NCI-H82 treated with DMSO at 0.1 percent for 48 hours (cell line): ENCODE data around the gene ZNF282.
"Not testable (repeated sequence)": the region's sequence is repeated elsewhere in the genome, so short reads cannot be mapped to it uniquely, and the experiment has no call there.

ENCODE experiments used
- DNase-seq: peaks from one replicate; lab custom pipeline; 2025; ENCODE audit not compliant: unreplicated experiment; lab: John Stamatoyannopoulos, UW

ZNF282 gene

DNA sequence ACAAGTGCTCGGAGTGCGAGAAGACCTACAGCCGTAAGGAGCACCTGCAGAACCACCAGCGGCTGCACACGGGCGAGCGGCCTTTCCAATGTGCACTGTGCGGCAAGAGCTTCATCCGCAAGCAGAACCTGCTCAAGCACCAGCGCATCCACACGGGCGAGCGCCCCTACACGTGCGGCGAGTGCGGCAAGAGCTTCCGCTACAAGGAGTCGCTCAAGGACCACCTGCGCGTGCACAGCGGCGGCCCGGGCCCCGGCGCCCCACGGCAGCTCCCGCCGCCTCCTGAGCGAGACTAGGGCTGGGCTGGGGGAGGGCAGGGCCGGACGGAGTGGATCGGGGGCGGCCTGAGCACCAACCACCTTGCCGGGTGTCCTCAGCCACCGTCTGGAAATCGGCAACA is 29.0 kb downstream of the ZNF282 start:
- no peak for DNase-seq

DNA sequence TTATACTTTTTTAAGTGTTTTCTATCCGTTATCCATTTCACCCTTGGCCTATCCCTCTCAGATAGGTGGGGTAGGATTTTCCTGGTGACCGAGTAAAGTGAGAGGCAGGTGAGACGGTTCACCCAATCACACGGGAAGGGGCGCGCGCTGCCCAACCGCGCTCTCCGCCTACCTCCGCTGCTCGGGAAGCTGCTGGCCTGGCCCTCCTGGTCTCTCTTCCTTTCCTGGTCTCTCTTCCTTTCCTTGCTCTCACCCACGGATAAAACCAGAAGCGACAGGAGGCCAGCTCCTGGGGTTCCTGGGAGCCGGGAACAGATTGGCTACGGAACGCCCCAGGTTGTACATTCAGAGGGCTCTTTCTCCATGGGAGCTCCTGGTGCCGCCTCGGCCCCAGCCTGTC is 29.8 kb downstream of the ZNF282 start:
- DNase-seq, result no peak

DNA sequence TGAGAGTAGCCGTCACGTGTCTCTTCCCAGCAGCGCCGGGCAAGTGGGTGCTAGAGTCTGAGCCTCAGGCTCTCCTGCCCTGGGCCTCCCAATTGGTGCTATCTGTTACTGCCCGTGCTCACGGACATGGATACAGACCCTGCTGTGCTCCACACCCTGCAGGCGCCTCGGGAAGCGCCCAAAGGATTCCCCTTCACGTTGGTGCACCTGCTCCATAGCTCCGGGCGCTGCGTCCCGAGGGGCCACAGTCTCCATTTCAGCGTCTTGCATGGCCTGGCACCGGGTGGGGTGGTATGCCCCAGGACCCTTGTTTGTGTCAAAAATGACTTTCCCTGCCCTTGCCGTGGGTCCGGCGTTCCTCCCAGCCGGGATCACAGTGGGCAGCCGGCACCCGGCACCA is 30.3 kb downstream of the ZNF282 start:
- DNase-seq, result no peak

DNA sequence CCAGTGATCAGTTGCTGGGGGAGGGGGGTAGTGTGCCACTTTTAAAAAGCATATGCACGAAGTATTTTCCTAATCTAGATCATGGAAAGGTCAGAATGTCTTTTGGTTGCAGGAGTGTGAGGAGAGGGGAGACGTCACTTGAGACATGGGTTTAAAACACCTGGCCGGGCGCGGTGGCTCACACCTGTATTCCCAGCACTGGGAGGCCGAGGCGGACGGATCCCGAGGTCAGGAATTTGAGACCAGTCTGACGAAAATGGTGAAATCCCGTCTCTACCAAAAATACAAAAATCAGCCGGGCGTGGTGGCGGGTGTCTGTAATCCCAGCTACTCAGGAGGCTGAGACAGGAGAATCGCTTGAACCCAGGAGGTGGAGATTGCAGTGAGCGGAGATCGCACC is 31.0 kb downstream of the ZNF282 start:
- not testable (repeated sequence) for DNase-seq

- DNase-seq, result no peak
Measured at GRCh38 chr7:149226840-149227494, 31.6 kb downstream of the ZNF282 start.

- DNase-seq, result no peak
Measured at GRCh38 chr7:149228831-149229471, 33.6 kb downstream of the ZNF282 start.

DNA sequence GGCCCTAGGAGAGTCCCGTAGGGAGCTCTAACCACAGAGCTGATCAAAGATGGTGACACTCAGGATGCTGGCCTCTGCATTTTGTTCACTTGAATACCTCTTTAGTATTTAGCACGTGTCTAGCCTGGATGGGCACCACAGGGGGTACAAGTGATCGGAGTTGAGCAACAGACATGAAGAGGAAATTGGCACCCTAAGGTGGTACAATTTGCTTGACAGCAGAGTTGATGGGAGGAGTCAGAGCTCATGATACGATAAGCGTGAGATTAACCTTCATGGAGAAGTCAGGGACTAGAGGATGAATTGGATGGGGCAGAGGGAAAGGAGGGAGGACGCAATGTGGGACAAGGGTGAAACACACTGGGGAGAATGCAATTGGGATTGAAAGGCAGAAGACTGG is 34.2 kb downstream of the ZNF282 start:
- no peak for DNase-seq

DNA sequence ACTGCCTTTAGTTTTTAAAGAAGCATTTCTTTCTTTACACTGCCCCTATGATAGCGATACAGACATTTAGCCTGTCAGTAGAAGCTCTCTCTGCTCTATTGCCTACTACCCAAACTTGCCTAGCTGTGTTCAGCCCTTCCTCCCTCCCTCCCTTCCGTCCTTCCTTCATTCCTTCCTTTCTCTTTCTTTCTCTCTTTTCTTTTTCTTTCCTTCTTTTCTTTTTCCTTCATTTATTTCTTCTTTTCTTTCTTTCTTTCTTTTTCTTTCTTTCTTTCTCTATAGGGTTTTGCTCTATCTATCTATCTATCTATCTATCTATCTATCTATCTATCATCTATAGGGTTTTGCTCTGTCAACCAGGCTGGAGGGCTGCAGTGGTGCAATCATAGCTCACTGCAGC is 37.0 kb downstream of the ZNF282 start:
- DNase-seq, result no peak

DNA sequence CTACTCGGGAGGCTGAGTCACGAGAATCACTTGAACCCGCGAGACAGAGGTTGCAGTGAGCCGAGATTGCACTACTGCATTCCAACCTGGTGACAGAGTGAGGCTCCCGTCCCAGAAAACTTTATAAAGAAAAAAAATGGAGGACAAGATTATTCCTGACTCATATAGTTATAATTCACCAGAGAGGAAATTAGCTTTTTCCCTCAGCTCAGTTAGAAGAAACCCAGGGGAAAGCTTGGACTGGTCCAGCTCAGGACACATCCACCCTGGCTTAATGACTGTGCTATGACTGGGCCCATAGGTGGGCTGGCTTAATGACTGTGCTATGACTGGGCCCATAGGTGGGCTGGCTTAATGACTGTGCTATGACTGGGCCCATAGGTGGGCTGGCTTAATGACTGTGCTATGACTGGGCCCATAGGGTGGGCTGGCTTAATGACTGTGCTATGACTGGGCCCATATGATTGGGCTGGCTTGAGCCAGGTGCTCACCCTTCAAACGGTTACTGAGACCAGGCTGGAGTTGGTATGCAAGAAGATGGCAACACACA is 38.4 kb downstream of the ZNF282 start:
- DNase-seq, result not testable (repeated sequence)

DNA sequence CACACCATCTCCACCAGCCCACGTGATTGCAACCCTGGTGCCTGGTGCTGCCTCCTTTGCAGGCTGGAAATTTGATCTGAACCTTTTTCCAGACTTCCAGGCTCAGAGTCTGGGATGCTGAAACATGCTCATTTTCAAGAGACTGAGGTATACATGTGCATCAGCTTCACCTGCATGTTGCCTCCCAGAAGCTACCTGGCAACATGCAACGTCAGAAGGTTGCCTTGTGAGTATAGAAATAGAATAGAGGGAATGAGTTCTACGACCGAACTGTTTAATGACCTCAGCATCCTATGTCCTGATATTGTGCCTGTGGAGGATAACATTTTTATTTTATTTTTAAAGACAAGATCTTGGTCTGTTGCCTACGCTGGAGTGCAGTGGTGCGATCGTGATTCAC is 42.2 kb downstream of the ZNF282 start:
- DNase-seq, result no peak

- DNase-seq, result no peak
Measured at GRCh38 chr7:149238051-149238450, 42.7 kb downstream of the ZNF282 start.

DNA sequence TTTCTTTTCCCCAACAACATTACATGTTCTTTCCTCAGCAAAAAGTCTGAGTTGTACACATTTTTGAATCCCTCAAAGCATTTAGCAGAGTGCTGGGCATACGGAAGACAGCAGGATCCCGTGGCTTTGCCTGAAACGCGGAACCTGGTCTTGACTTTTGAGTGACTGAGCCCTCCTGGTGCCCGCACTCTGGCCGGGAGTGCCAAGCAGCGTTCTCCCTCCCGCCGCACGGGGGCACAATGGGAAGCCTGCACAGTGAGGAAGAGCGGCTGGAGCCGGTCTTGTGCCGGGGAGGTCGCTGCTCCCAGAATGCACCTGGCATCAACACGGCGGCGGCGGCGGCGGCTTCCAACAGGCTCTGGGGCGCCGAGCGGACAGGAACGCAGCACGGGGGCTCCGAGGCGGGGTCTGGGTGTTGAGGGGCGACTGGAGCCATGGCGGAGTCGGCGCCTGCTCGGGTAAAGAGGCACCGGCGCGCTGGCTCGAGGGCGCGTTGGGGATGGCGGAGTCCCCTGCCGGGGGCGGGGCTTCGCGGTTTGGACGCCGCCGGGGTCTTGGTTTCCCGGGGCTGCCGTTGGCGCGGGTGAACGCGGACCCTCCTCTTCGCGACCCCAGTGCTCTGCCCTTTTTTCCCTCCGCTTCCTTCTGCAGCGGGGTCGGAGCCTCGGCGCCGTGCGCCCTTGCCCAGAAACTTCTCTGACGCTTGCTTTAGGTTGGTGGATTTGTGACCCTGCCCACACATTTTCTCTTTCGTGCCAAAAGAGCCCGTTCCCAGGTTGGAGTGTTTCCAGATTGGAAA is 44.2 kb downstream of the ZNF282 start, which contains the start of gene ZNF212:
TSS of gene ZNF212 (plus strand) at position 307 of the 799 bp plus-strand sequence. CDS start at position 435, 128 bp downstream.
- peak; percentile 49 for DNase-seq

GRCh38 chr7:149240637-149241036 is 45.3 kb downstream of the ZNF282 start:
- no peak for DNase-seq

DNA sequence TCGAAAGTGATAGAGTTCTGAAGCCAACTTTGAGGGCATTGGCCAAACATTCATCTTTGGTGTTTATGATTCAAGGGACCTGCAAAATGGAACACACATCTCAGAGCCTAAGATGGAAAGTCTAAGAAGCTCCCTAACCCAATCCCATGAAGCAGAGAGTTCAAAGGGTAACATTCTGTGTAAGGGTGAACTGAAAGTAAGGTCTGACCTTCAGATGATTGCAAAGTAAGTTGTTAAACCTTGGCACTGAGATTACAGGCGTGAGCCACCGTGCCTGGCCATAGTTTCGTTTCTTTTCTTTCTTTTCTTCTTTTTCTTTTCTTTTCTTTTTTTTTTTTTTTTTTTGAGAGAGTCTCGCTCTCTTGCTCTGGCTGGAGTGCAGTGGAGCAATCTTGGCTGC is 46.4 kb downstream of the ZNF282 start:
- DNase-seq, result no peak

- no peak for DNase-seq
Measured at GRCh38 chr7:149245244-149245643, 49.9 kb downstream of the ZNF282 start.

GRCh38 chr7:149245744-149246143 is 50.4 kb downstream of the ZNF282 start:
- DNase-seq, result no peak

DNA sequence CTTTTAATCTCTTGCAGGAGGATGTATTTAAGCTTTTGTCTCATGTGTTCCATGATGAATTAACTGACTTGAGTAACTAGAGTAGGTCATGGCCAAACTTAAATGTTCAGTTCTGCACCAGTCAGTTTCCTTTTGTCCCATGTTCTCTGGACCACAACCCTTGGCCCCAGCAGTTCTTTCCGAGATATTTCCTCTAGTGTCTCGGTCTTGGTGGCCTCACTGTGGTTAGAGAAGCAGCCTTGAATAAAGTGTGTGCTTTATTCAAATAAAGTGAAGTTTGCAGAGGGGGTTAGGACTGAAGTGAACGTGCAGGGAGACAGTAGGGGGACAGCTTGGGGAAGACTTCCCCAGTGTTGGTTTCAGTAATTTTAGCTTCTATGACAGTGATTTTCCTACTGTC is 53.4 kb downstream of the ZNF282 start:
- DNase-seq, result no peak

- DNase-seq, result not testable (repeated sequence)
Measured at GRCh38 chr7:149250151-149250550, 54.8 kb downstream of the ZNF282 start.

- not testable (repeated sequence) for DNase-seq
Measured at GRCh38 chr7:149251518-149251917, 56.2 kb downstream of the ZNF282 start.

- DNase-seq, result no peak
Measured at GRCh38 chr7:149252378-149252777, 57.0 kb downstream of the ZNF282 start.

- DNase-seq, result no peak
Measured at GRCh38 chr7:149253665-149254064, 58.3 kb downstream of the ZNF282 start.
